Stimulated activated CD8-positive, alpha-beta memory T cell treated with anti-CD3 and anti-CD28 coated beads, Interleukin-15, amount 100 ng/mL, for 48 hours (primary cell): ENCODE measurements around the gene ITFG1.
"Not testable (repeated sequence)": the region's sequence is repeated elsewhere in the genome, so short reads cannot be mapped to it uniquely, and the experiment has no call there.

Source experiments
- DNase-seq, 2 donors: peaks; one replicate each; pipeline ENCODE4 v3.0.0-alpha.2; 2020; ENCODE audit warnings: low read depth in 2 of 2

The ITFG1 gene

GRCh38 chr16:47158992-47159391, 301.9 kb downstream of the ITFG1 start:
- no peak for DNase-seq

- no peak for DNase-seq
Observed at GRCh38 chr16:47156680-47157215, 304.1 kb downstream of the ITFG1 start.

- DNase-seq: not testable (repeated sequence)
Observed at GRCh38 chr16:47152501-47152900, 308.4 kb downstream of the ITFG1 start.

GRCh38 chr16:47150067-47150466, 310.8 kb downstream of the ITFG1 start:
- DNase-seq: no peak

GRCh38 chr16:47144559-47144877, 316.3 kb downstream of the ITFG1 start:
- DNase-seq: no peak

GRCh38 chr16:47143677-47144558, 316.9 kb downstream of the ITFG1 start, which contains the start of gene NETO2:
TSS of gene NETO2 (minus strand) at chr16:47143945. CDS start at chr16:47143612, 333 bp downstream.
- DNase-seq: peak; percentile 29 to 40

GRCh38 chr16:47142821-47143676, 317.8 kb downstream of the ITFG1 start:
- DNase-seq: peak; percentile 59

- no peak for DNase-seq
Observed at GRCh38 chr16:47142486-47142820, 318.4 kb downstream of the ITFG1 start.

- peak; percentile 65 to 70 for DNase-seq
Observed at GRCh38 chr16:47141773-47142485, 318.9 kb downstream of the ITFG1 start.

GRCh38 chr16:47140686-47141085, 320.2 kb downstream of the ITFG1 start:
- DNase-seq: no peak

- DNase-seq: no peak
Observed at GRCh38 chr16:47139561-47140185, 321.2 kb downstream of the ITFG1 start.

GRCh38 chr16:47137925-47138324, 322.9 kb downstream of the ITFG1 start:
- not testable (repeated sequence) for DNase-seq

- DNase-seq: no peak
Observed at GRCh38 chr16:47136099-47136842, 324.6 kb downstream of the ITFG1 start.

- no peak for DNase-seq
Observed at GRCh38 chr16:47134550-47134949, 326.3 kb downstream of the ITFG1 start.

GRCh38 chr16:47132308-47132707, 328.6 kb downstream of the ITFG1 start:
- DNase-seq: no peak

- no peak for DNase-seq
Observed at GRCh38 chr16:47129755-47130435, 331.0 kb downstream of the ITFG1 start.

GRCh38 chr16:47127541-47127940, 333.3 kb downstream of the ITFG1 start:
- no peak for DNase-seq

- DNase-seq: no peak
Observed at GRCh38 chr16:47125757-47126156, 335.1 kb downstream of the ITFG1 start.

GRCh38 chr16:47113130-47113529, 347.7 kb downstream of the ITFG1 start:
- DNase-seq: no peak

GRCh38 chr16:47110939-47111338, 349.9 kb downstream of the ITFG1 start:
- DNase-seq: no peak
